PC-3 (cell line): Measurements from ENCODE around the gene CXCL11. TPM values are rescaled to one million over a fixed set of nuclear protein-coding genes. Genes with fewer than 3 reads are reported as not detected.
A peak's percentile ranks its signal among the peaks of the same experiment; 100 is the strongest.

Source experiments
- ATAC-seq: fragments of 200-7000 bp; cut with Tn5 transposase; 2 replicates; pipeline ENCODE4 v1.9.1; 2020; ENCODE audit warnings: mild to moderate bottlenecking, moderate library complexity
- BruUV-seq: library from RNA; stranded (reverse); fragments of 400-500 nt; replicated peaks from 2 replicates; lab custom pipeline; 2021; lab: Mats Ljungman, UMichigan
- CTCF ChIA-PET: fragments of 300-600 bp; sonication (Branson Sonifier 250); formaldehyde crosslinking; loops from one replicate; lab custom pipeline; 2022; ENCODE audit warnings: antibody characterized with exemption; lab: Charles Lee
- POLR2A ChIA-PET: fragments of 300-600 bp; sonication (Branson Sonifier 250); formaldehyde crosslinking; loops from one replicate; lab custom pipeline; 2022; ENCODE audit warnings: antibody characterized with exemption; ENCODE audit not compliant: unreplicated experiment; lab: Charles Lee
- DNase-seq: peaks from one replicate; pipeline ENCODE4 v3.0.0-alpha.2; 2015
- H2AFZ ChIP-seq: fragments of 300-600 bp; sonication (generic); 2 replicates; pipeline ENCODE4 v1.6.0; 2016; ENCODE audit warnings: antibody characterized with exemption, low read length
- H3F3A ChIP-seq: fragments of 300-600 bp; sonication (generic); one replicate; pipeline ENCODE4 v1.6.0; 2017; ENCODE audit warnings: antibody characterized with exemption, low read length, control low read depth, mild to moderate bottlenecking; ENCODE audit not compliant: unreplicated experiment
- H3K27ac ChIP-seq: fragments of 300-600 bp; sonication (generic); 2 replicates; pipeline ENCODE4 v1.5.1; 2016; ENCODE audit warnings: mild to moderate bottlenecking, low read length
- H3K27me3 ChIP-seq: fragments of 300-600 bp; sonication (generic); 2 replicates; pipeline ENCODE4 v1.6.1; 2016; ENCODE audit warnings: low read length, mixed read lengths
- H3K36me3 ChIP-seq: fragments of 300-600 bp; sonication (generic); 2 replicates; pipeline ENCODE4 v1.6.1; 2016; ENCODE audit warnings: low read depth, mixed run types, low read length, mixed read lengths
- H3K4me1 ChIP-seq: fragments of 300-600 bp; sonication (generic); 2 replicates; pipeline ENCODE4 v1.5.1; 2016; ENCODE audit warnings: low read length; ENCODE audit not compliant: insufficient read depth
- H3K4me2 ChIP-seq: fragments of 300-600 bp; sonication (generic); 2 replicates; pipeline ENCODE4 v1.6.0; 2016; ENCODE audit warnings: low read length
- H3K4me3 ChIP-seq: fragments of 300-600 bp; sonication (generic); 2 replicates; pipeline ENCODE4 v1.5.1; 2016; ENCODE audit warnings: mild to moderate bottlenecking, low read length, mixed read lengths
- H3K79me2 ChIP-seq: fragments of 300-600 bp; sonication (generic); 2 replicates; pipeline ENCODE4 v1.6.1; 2017; ENCODE audit warnings: low read length, mixed read lengths
- H3K9ac ChIP-seq: fragments of 300-600 bp; sonication (generic); 2 replicates; pipeline ENCODE4 v1.6.0; 2016; ENCODE audit warnings: mild to moderate bottlenecking, low read length
- H3K9me2 ChIP-seq: fragments of 300-600 bp; sonication (generic); replicated peaks from 2 replicates; pipeline ENCODE4 v1.6.1; 2016; ENCODE audit warnings: mixed run types, low read length, mixed read lengths
- H3K9me3 ChIP-seq: fragments of 300-600 bp; sonication (generic); 2 replicates; pipeline ENCODE4 v1.6.1; 2016; ENCODE audit warnings: low read length, mixed read lengths
- H4K20me1 ChIP-seq: fragments of 300-600 bp; sonication (generic); 2 replicates; pipeline ENCODE4 v1.6.1; 2016; ENCODE audit warnings: low read length, mixed read lengths
- CTCF ChIP-seq: fragments of 300-600 bp; sonication (generic); conservative IDR thresholded peaks from 2 replicates; pipeline ENCODE4 v1.5.1; 2017; ENCODE audit warnings: antibody characterized with exemption, low read depth, mild to moderate bottlenecking, low read length
- EZH2 ChIP-seq: fragments of 300-600 bp; sonication (generic); IDR thresholded peaks from one replicate; pipeline ENCODE4 v1.6.1; 2017; ENCODE audit warnings: antibody characterized with exemption, mild to moderate bottlenecking, low read length; ENCODE audit not compliant: unreplicated experiment
- EZH2phosphoT487 ChIP-seq: fragments of 300-600 bp; sonication (generic); IDR thresholded peaks from 2 replicates; pipeline ENCODE4 v1.6.1; 2018; ENCODE audit warnings: mild to moderate bottlenecking, antibody characterized with exemption, low read length, borderline replicate concordance
- intact Hi-C: fragments of 100-400 bp; cut with micrococcal nuclease; formaldehyde crosslinking; loops from 2 replicates; pipeline ENCODE4 v1.9.0; 2023
- total RNA-seq: library from RNA; depleted of rRNA; stranded (reverse); fragments of >200 nt; gene quantifications from 2 replicates; pipeline ENCODE4 v1.2.3, GENCODE V29; 2014

CXCL11 gene
- total RNA-seq, 1 experiment from 2014 or later, result not detected

GRCh38 chr4:76017056-76017686 lies 18.7 kb downstream of the CXCL11 start:
- no TSS peak for BruUV-seq
- H4K20me1 ChIP-seq, result no peaks in the 10 kb centered on the region
- H2AFZ ChIP-seq, result no peak overlapping the region
- TF ChIP-seq CTCF, result no peak
- TF ChIP-seq EZH2phosphoT487, result no peak
- no peak for TF ChIP-seq EZH2
- H3K9me3 ChIP-seq, result no peaks in the 10 kb centered on the region
- H3K27ac ChIP-seq, result peak overlapping the region; percentile 77
- no peaks in the 10 kb centered on the region for H3K27me3 ChIP-seq
- intact Hi-C loops, result no loop called here
- CTCF ChIA-PET, result no interaction called here
- no peak overlapping the region for H3K9ac ChIP-seq
- H3F3A ChIP-seq, result no peaks in the 10 kb centered on the region
- no peaks in the 10 kb centered on the region for H3K9me2 ChIP-seq
- ATAC-seq, result no peak
- H3K36me3 ChIP-seq, result no peaks in the 10 kb centered on the region
- no peak for DNase-seq
- H3K79me2 ChIP-seq, result no peaks in the 10 kb centered on the region
- POLR2A ChIA-PET, result no interaction called here
- H3K4me3 ChIP-seq, result no peak overlapping the region
- H3K4me1 ChIP-seq, result peaks cover 23% of the 10 kb centered on the region
- peak overlapping the region; percentile 38; the same call in 1 of the 2 replicates for H3K4me2 ChIP-seq

- ChIA-PET CTCF (no interaction called here), POLR2A (no interaction called here)
- no peaks in the 10 kb centered on the region for H3K9me2 ChIP-seq
- H3F3A ChIP-seq, result no peaks in the 10 kb centered on the region
- H2AFZ ChIP-seq, result no peak overlapping the region
- peak; percentile 83 for DNase-seq
- ATAC-seq, result peak; percentile 70
- no peak overlapping the region; the same call in 1 of the 2 replicates for H3K9ac ChIP-seq
- no peaks in the 10 kb centered on the region for H3K9me3 ChIP-seq
- peak overlapping the region; percentile 77 for H3K27ac ChIP-seq
- no peaks in the 10 kb centered on the region for H3K27me3 ChIP-seq
- no peaks in the 10 kb centered on the region for H3K36me3 ChIP-seq
- no TSS peak for BruUV-seq
- intact Hi-C loops, result no loop called here
- H3K4me2 ChIP-seq, result peak overlapping the region; percentile 38
- no peak overlapping the region for H3K4me3 ChIP-seq
- peaks cover 30% of the 10 kb centered on the region for H3K4me1 ChIP-seq
- no peaks in the 10 kb centered on the region for H4K20me1 ChIP-seq
- H3K79me2 ChIP-seq, result no peaks in the 10 kb centered on the region
- no peak for TF ChIP-seq CTCF
- TF ChIP-seq EZH2, result no peak
- no peak for TF ChIP-seq EZH2phosphoT487
Measured at GRCh38 chr4:76016393-76016792, 19.5 kb downstream of the CXCL11 start.

- DNase-seq (no peak), ATAC-seq (no peak)
- no TSS peak for BruUV-seq
- no peak overlapping the region for H3K4me2 ChIP-seq
- H3K9me2 ChIP-seq, result no peaks in the 10 kb centered on the region
- no peak for TF ChIP-seq EZH2
- TF ChIP-seq CTCF, result no peak
- no peak for TF ChIP-seq EZH2phosphoT487
- CTCF ChIA-PET, result interaction anchor here (0.6 kb wide), 1 partner anchor 360 kb away, joined by 4 read pairs; no protein-coding TSS in a partner anchor
- H4K20me1 ChIP-seq, result no peaks in the 10 kb centered on the region
- H3F3A ChIP-seq, result no peaks in the 10 kb centered on the region
- intact Hi-C loops, result no loop called here
- H3K27me3 ChIP-seq, result no peaks in the 10 kb centered on the region
- POLR2A ChIA-PET, result no interaction called here
- no peak overlapping the region for H2AFZ ChIP-seq
- H3K4me1 ChIP-seq, result peaks cover 31% of the 10 kb centered on the region
- H3K9ac ChIP-seq, result no peak overlapping the region
- H3K9me3 ChIP-seq, result no peaks in the 10 kb centered on the region
- no peak overlapping the region for H3K4me3 ChIP-seq
- no peak overlapping the region for H3K27ac ChIP-seq
- no peaks in the 10 kb centered on the region for H3K79me2 ChIP-seq
- H3K36me3 ChIP-seq, result no peaks in the 10 kb centered on the region
Measured at GRCh38 chr4:76013540-76013939, 22.3 kb downstream of the CXCL11 start.
